Measurements from ENCODE around the gene TIAL1. TPM values are rescaled to one million over a fixed set of nuclear protein-coding genes. Genes with fewer than 3 reads are reported as not detected.

TIAL1 gene
- total and polyA plus RNA-seq, 2 of the 13 experiments (the other 11 are each of a cell fraction or from before 2014, with no cell fraction given): 31.5 to 148 TPM

DNA sequence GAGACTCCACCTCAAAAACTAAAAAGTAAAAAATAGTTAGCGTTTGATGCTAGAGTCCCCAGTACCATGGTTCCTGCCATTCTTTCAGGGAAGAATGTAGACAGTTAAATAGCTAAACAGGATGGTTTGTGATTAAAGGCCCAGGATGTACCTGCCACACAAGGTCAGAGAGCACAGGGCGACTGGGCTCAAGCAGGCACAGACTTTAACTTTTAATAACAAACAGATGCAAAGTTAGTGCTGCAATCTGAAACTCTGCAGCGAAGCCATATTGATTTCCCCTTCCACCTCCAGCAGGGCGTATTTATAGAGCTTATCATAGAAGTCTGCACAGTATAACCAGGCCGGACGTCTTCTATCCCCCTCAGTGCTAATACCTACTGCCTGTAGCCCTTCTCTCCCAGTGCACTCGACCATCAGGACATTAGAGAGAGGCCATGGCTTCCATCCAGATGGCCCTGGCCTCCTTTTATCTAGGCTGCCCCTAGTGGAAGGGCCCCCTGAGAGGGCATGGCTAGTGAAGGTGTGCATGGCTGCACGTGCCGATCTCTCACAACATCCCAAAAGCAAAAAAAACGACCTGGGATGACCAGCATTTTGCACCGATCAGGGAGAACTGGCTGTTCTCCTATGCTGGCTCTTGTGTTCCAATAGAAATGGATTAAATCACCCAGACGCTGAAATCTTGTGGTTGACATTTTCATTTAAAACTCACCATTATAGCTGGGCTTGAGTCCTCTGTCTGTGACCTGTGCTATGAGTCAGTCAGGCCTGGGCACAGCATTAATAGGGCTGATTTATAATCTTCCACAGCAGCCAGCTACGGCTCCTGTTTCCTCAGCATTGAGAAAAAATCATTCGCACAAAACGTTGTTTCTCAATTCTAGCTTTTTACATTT lies 46.8 kb upstream of the TIAL1 start (continued):
- no peak for TF ChIP-seq PATZ1 (CRISPR knock-in tag; IDR thresholded peaks at IDR 0.05)
- TF ChIP-seq, protein P1, sequence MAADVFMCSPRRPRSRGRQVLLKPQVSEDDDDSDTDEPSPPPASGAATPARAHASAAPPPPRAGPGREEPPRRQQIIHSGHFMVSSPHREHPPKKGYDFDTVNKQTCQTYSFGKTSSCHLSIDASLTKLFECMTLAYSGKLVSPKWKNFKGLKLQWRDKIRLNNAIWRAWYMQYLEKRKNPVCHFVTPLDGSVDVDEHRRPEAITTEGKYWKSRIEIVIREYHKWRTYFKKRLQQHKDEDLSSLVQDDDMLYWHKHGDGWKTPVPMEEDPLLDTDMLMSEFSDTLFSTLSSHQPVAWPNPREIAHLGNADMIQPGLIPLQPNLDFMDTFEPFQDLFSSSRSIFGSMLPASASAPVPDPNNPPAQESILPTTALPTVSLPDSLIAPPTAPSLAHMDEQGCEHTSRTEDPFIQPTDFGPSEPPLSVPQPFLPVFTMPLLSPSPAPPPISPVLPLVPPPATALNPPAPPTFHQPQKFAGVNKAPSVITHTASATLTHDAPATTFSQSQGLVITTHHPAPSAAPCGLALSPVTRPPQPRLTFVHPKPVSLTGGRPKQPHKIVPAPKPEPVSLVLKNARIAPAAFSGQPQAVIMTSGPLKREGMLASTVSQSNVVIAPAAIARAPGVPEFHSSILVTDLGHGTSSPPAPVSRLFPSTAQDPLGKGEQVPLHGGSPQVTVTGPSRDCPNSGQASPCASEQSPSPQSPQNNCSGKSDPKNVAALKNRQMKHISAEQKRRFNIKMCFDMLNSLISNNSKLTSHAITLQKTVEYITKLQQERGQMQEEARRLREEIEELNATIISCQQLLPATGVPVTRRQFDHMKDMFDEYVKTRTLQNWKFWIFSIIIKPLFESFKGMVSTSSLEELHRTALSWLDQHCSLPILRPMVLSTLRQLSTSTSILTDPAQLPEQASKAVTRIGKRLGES (CRISPR knock-in tag; IDR thresholded peaks at IDR 0.05; ENCODE audit: borderline replicate concordance): no peak
- TF ChIP-seq ZNF441 (CRISPR knock-in tag; IDR thresholded peaks at IDR 0.05; ENCODE audit: borderline replicate concordance): no peak
- TF ChIP-seq, protein P2, sequence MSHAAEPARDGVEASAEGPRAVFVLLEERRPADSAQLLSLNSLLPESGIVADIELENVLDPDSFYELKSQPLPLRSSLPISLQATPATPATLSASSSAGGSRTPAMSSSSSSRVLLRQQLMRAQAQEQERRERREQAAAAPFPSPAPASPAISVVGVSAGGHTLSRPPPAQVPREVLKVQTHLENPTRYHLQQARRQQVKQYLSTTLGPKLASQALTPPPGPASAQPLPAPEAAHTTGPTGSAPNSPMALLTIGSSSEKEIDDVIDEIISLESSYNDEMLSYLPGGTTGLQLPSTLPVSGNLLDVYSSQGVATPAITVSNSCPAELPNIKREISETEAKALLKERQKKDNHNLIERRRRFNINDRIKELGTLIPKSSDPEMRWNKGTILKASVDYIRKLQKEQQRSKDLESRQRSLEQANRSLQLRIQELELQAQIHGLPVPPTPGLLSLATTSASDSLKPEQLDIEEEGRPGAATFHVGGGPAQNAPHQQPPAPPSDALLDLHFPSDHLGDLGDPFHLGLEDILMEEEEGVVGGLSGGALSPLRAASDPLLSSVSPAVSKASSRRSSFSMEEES (CRISPR knock-in tag; IDR thresholded peaks at IDR 0.05): no peak
- no peak for TF ChIP-seq ZNF567 (CRISPR knock-in tag; IDR thresholded peaks at IDR 0.05; ENCODE audit: borderline replicate concordance)
- TF ChIP-seq, protein P3, sequence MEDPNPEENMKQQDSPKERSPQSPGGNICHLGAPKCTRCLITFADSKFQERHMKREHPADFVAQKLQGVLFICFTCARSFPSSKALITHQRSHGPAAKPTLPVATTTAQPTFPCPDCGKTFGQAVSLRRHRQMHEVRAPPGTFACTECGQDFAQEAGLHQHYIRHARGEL (CRISPR knock-in tag; IDR thresholded peaks at IDR 0.05): no peak
- TF ChIP-seq HMGA1 (CRISPR knock-in tag; conservative IDR thresholded peaks at IDR 0.05): no peak
- no peak for TF ChIP-seq FOXA1 (IDR thresholded peaks at IDR 0.05)
- no peak for TF ChIP-seq FOXA1 (CRISPR knock-in tag; IDR thresholded peaks at IDR 0.05)
- TF ChIP-seq, protein P4, sequence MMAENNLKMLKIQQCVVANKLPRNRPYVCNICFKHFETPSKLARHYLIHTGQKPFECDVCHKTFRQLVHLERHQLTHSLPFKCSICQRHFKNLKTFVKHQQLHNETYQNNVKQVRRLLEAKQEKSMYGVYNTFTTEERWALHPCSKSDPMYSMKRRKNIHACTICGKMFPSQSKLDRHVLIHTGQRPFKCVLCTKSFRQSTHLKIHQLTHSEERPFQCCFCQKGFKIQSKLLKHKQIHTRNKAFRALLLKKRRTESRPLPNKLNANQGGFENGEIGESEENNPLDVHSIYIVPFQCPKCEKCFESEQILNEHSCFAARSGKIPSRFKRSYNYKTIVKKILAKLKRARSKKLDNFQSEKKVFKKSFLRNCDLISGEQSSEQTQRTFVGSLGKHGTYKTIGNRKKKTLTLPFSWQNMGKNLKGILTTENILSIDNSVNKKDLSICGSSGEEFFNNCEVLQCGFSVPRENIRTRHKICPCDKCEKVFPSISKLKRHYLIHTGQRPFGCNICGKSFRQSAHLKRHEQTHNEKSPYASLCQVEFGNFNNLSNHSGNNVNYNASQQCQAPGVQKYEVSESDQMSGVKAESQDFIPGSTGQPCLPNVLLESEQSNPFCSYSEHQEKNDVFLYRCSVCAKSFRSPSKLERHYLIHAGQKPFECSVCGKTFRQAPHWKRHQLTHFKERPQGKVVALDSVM (CRISPR knock-in tag; IDR thresholded peaks at IDR 0.05): 0 out of 2 replicates have a peak, but pooled peaks have one; percentile 24
- TF ChIP-seq TRIM24 (CRISPR knock-in tag; IDR thresholded peaks at IDR 0.05): no peak
- TF ChIP-seq TOPORS (CRISPR knock-in tag; IDR thresholded peaks at IDR 0.05): no peak
- no peak for TF ChIP-seq MAF1 (CRISPR knock-in tag; IDR thresholded peaks at IDR 0.05; ENCODE audit: borderline replicate concordance)
- no peak for TF ChIP-seq THAP11 (CRISPR knock-in tag; IDR thresholded peaks at IDR 0.05)
- 0 out of 2 replicates have a peak, but pooled peaks have one; percentile 16 for TF ChIP-seq ZNF124 (CRISPR knock-in tag; IDR thresholded peaks at IDR 0.05)
- no peak for TF ChIP-seq SYNCRIP (IDR thresholded peaks at IDR 0.05; ENCODE audit: insufficient read depth, low read depth, low read length)
- TF ChIP-seq TP53 (CRISPR knock-in tag; conservative IDR thresholded peaks at IDR 0.05): no peak
- TF ChIP-seq HOXA5 (CRISPR knock-in tag; IDR thresholded peaks at IDR 0.05): no peak
- TF ChIP-seq, protein P5, sequence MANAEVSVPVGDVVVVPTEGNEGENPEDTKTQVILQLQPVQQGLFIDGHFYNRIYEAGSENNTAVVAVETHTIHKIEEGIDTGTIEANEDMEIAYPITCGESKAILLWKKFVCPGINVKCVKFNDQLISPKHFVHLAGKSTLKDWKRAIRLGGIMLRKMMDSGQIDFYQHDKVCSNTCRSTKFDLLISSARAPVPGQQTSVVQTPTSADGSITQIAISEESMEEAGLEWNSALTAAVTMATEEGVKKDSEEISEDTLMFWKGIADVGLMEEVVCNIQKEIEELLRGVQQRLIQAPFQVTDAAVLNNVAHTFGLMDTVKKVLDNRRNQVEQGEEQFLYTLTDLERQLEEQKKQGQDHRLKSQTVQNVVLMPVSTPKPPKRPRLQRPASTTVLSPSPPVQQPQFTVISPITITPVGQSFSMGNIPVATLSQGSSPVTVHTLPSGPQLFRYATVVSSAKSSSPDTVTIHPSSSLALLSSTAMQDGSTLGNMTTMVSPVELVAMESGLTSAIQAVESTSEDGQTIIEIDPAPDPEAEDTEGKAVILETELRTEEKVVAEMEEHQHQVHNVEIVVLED (CRISPR knock-in tag; IDR thresholded peaks at IDR 0.05; ENCODE audit: borderline replicate concordance): no peak

Data from HepG2 (cell line).